Measurements from ENCODE around the gene HES3.

Gene HES3

DNA sequence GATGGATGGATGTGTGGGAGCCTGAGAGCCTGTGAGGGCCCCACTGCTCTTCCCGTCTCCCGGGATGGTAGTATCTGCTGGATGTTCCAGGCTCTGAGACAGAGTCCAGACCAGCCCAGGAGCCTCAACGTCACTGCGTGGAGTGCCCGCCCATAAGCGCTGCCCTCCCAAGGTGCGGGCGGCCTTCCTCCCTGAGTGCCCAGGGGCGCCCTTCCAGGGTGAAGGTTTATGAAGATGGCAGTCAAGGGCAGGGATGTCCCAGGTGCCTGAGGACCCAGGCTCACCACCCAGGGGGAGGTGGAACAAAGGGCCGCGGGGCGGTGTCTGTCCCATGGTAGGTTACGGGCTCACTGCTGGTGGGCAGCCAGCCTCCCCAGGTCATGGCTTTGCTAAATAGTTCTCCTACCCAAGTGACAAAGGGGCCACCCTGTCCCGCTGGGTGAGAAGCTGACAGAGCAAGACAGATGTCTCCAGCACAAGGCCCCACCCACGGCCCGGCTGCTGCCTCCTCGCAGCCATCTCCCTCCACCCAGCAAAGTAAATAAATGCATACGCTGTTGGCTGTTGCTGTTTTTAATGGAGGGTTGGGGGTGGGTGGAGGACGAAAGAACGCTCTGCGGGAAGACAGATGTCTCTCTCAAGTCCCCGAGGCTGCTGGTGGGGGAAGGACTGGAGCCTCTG, 25.9 kb downstream of the HES3 start:
- Mint-ChIP-seq H3K4me3 (no peak overlapping the region), H3K27ac (no peak overlapping the region), H3K9me3 (no peaks in the 10 kb centered on the region), H3K27me3 (no peaks in the 10 kb centered on the region), H3K4me1 (no peaks in the 10 kb centered on the region), H3K36me3 (no peaks in the 10 kb centered on the region)
- CTCF ChIA-PET: interaction anchor here (0.5 kb wide), 1 partner anchor 81 kb away, joined by 3 read pairs; no protein-coding TSS in a partner anchor
- no peak for DNase-seq

DNA sequence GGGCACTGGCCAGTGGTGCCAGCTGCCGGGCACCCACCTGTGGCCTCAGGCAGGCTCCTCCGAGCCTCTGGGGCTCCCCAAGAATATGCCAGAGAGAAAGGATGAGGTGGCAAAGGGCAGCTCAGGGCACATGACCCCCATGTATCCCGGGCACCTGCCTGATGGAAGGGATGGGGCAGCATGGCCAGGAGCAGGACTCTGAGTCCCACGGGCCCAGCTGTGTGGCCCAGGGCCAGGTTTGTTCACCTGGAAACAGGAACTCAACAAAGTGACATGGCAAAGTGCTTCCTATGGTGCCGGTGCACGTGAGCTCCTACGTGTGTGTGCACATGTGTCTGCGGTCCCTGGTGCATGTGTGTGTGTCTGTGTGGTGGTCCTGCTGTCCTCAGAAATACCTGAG, 26.4 kb downstream of the HES3 start:
- Mint-ChIP-seq H3K36me3 (no peaks in the 10 kb centered on the region), H3K4me3 (no peak overlapping the region), H3K9me3 (no peaks in the 10 kb centered on the region), H3K27ac (no peak overlapping the region), H3K27me3 (no peaks in the 10 kb centered on the region), H3K4me1 (no peaks in the 10 kb centered on the region)
- CTCF ChIA-PET: interaction anchor here (0.5 kb wide), 1 partner anchor 81 kb away, joined by 3 read pairs; no protein-coding TSS in a partner anchor
- no peak for DNase-seq

DNA sequence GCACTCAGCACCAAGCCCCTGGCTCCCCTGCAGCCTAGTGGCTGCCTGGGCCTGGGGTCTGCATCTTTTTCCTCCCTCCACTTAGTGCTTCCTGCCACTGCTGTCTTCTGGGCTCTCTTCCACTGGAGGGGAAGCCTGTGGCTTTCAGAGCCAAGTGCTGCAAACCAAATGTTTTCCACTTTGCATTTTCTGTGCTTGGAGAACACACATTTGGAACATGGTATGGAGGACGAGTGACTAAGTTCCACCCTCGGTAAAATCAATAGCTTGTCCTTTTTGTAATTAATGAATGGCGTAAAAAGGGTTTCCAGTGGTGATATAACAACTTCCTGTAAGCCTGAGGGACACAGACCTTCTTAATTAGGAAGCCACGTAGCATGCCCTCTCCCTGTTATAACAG, 27.0 kb downstream of the HES3 start:
- Mint-ChIP-seq H3K27ac (no peak overlapping the region), H3K36me3 (no peaks in the 10 kb centered on the region), H3K9me3 (no peaks in the 10 kb centered on the region), H3K4me3 (no peak overlapping the region), H3K4me1 (no peaks in the 10 kb centered on the region), H3K27me3 (no peaks in the 10 kb centered on the region)
- DNase-seq: no peak
- CTCF ChIA-PET: no interaction called here

DNA sequence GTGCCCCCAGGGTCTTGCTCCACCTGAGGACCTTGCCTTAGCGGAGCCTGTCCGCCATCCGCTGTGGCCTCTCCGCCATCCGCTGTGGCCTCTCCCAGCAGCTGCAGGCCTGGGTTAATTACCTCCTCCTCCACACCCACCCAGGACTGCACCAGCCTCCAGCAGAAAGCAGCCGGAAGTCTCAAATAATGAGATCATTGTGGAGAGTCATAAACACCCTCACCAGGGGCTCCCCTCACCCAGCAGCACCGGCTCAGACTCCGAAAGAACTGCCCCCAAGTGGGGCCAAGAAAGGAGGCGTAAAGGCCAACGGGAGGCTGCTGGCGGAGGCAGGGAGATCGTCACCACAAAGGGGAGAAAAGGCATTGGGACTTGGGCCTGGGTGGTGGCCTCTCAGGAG, 27.6 kb downstream of the HES3 start:
- CTCF ChIA-PET: no interaction called here
- H3K4me3 Mint-ChIP-seq: no peak overlapping the region
- no peaks in the 10 kb centered on the region for H3K27me3 Mint-ChIP-seq
- H3K36me3 Mint-ChIP-seq: no peaks in the 10 kb centered on the region
- no peaks in the 10 kb centered on the region for H3K9me3 Mint-ChIP-seq
- no peaks in the 10 kb centered on the region for H3K4me1 Mint-ChIP-seq
- DNase-seq: no peak
- H3K27ac Mint-ChIP-seq: no peak overlapping the region

DNA sequence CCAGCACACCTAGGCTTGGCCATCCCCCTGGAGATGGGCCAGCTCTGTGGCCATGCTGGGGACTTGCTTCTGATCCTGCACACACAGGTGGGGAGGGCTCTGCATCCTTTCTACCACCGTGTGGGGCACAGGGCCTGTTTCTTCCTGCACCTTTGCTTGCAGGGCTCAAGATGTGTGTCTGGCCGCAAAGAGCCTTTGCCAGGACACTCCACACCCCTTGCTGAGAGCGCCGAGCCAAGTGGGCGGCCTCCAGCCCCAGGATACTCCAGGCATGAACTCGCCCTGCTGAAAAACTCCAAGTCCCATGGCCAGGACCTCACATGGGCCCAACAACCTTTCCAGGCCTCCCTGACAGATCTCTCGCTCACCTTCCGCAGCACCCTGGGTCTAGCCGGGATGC, 28.5 kb downstream of the HES3 start:
- no peaks in the 10 kb centered on the region for H3K27me3 Mint-ChIP-seq
- no peak for DNase-seq
- no peaks in the 10 kb centered on the region for H3K4me1 Mint-ChIP-seq
- H3K27ac Mint-ChIP-seq: no peak overlapping the region
- CTCF ChIA-PET: no interaction called here
- H3K4me3 Mint-ChIP-seq: no peak overlapping the region
- no peaks in the 10 kb centered on the region for H3K36me3 Mint-ChIP-seq
- H3K9me3 Mint-ChIP-seq: no peaks in the 10 kb centered on the region

DNA sequence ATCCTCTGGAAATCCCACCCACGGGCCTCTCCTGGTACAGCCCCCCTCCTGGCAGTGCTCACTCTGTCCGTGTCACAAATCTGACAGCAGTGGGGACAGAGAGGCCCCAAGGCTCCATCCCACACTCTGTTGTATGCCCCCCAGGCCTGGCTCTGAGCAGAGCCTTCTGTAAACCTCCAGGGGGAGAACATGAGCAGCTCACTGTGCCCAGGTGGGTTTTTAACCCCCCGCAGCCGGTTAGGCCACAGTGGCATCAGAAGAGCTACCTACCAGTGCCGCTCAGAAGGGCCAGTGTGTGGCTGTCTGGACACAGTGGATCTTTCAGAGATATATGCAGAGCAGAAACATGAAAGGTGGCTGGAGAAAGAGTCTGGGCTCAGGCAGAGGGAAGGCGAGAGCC, 28.9 kb downstream of the HES3 start:
- H3K9me3 Mint-ChIP-seq: no peaks in the 10 kb centered on the region
- CTCF ChIA-PET: no interaction called here
- no peak for DNase-seq
- H3K4me1 Mint-ChIP-seq: no peaks in the 10 kb centered on the region
- no peak overlapping the region for H3K4me3 Mint-ChIP-seq
- no peaks in the 10 kb centered on the region for H3K36me3 Mint-ChIP-seq
- H3K27ac Mint-ChIP-seq: no peak overlapping the region
- H3K27me3 Mint-ChIP-seq: no peaks in the 10 kb centered on the region

DNA sequence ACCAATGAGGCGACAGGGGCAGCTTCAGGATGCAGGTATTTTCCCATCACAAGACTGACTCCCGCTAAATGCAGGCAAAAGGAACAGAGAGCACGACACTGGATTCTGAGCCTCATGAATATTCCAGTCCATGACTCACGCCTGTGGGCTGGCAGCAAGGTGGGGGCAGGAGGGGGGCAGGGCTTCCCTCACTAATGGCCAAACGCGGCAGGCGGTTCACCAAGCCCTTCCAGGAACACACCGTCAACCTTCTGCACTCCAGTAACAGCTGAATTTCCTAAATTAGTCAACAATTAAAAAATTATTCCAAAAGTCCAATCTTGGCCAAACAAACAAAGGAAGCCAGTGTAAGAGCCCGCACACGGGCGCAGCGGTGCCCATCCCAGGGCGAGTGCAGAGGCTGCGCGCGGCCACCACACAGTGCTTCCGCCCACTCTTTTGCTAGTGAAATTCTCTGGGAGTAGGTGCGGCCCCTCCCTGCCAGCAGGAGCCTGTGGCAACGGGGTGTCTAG, 29.5 kb downstream of the HES3 start:
- H3K27ac Mint-ChIP-seq: no peak overlapping the region
- no peaks in the 10 kb centered on the region for H3K36me3 Mint-ChIP-seq
- no peak overlapping the region for H3K4me3 Mint-ChIP-seq
- CTCF ChIA-PET: no interaction called here
- H3K4me1 Mint-ChIP-seq: no peaks in the 10 kb centered on the region
- no peaks in the 10 kb centered on the region for H3K27me3 Mint-ChIP-seq
- DNase-seq: no peak
- H3K9me3 Mint-ChIP-seq: no peaks in the 10 kb centered on the region

DNA sequence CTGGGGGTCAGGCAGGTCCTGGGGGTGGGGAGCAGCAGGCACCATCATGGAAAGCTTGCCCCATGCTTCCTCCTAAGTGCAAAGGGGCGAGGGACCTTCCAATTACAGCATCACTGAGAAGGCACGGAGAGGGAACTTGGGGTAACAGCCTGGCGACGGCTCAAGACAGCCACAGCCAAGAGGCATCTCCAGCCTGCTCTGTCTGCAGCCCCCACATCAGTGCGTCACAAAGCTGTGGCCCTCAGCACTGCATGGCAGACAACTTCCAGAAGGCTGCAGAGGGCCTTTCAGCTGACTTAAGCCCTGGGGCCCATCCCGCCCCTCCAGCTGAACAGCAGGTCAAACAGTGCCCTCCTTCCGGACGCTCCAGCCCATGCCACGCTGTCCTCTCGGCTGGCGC, 30.1 kb downstream of the HES3 start:
- Mint-ChIP-seq H3K4me1 (no peaks in the 10 kb centered on the region), H3K36me3 (no peaks in the 10 kb centered on the region), H3K9me3 (no peaks in the 10 kb centered on the region), H3K4me3 (no peak overlapping the region), H3K27ac (no peak overlapping the region), H3K27me3 (no peaks in the 10 kb centered on the region)
- DNase-seq: no peak
- CTCF ChIA-PET: no interaction called here

DNA sequence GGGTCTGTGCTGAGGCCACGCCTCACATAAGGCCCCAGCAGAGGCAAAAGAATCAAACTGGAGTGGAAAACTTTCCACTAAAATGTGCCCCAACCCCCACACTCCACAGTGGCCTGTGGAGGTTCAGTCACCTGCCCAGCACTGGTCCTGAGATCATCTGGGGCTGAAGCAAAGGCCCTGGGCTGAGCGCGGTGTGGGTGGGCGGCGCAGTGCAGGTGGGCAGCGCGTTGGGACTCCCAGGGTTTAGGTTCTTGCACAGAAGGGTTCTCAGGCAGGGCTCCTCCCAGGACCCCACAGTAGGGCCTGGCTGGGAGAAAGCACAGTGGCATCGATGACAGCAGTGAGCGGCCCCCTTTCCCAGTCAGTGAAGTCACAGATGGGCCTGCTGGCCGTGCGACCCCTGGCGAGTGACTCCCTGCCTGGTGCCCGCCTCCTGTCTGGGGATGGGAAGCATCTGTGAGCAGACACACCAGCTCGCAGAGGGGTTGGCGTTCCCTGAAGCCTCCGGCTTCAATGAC, 30.7 kb downstream of the HES3 start:
- Mint-ChIP-seq H3K9me3 (no peaks in the 10 kb centered on the region), H3K36me3 (no peaks in the 10 kb centered on the region), H3K4me1 (no peaks in the 10 kb centered on the region), H3K27ac (no peak overlapping the region), H3K27me3 (no peaks in the 10 kb centered on the region), H3K4me3 (no peak overlapping the region)
- CTCF ChIA-PET: no interaction called here
- DNase-seq: no peak

DNA sequence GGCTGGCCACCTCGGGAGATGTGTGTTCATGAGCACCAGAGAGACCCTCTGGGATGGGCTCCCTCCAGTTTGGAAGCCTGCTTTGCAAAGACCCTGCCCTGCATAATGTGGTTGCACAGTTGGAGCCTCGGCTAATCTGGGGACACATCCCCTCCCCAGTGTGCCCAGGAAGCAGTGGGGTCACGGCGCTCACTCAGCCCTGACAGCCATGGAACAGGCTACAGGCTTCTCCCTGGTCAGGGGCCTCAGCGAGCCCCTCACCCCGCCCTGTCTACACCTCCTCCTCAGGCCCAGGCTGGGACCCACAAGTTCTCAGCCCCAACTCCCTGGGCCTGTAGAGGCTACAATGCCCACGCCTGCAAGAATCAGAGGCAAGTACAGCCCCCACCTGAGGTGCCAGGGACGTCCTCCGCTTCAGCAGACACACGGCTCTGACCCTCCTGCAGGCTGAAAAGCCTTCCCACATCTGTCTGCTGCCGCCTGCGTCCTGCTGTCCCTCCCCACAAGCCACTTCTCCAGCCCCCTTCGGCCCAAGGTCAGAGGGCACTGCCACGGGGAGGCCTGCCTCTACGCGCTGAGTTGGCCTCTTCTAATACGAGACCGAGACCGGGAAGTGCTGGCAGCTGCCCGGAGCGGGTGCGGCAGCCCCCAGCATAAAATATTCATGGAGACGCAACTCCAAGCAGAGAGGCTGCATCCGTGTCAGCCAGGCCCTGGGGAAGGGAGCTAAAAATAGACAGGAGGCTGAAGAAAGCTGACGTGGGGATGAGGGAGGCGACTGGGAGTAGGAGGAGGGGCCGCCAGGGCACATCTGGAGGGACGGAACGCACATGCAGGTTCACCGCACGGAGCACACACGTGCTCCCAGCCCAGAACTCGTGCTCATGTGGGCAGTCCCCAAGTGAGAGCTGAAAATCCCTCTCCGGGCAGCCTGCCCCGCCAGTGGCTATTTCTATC, 32.1 kb downstream of the HES3 start:
- no peaks in the 10 kb centered on the region for H3K27me3 Mint-ChIP-seq
- no peak overlapping the region for H3K4me3 Mint-ChIP-seq
- H3K27ac Mint-ChIP-seq: no peak overlapping the region
- H3K4me1 Mint-ChIP-seq: no peaks in the 10 kb centered on the region
- CTCF ChIA-PET: no interaction called here
- H3K9me3 Mint-ChIP-seq: no peaks in the 10 kb centered on the region
- H3K36me3 Mint-ChIP-seq: no peaks in the 10 kb centered on the region
- DNase-seq: no peak

DNA sequence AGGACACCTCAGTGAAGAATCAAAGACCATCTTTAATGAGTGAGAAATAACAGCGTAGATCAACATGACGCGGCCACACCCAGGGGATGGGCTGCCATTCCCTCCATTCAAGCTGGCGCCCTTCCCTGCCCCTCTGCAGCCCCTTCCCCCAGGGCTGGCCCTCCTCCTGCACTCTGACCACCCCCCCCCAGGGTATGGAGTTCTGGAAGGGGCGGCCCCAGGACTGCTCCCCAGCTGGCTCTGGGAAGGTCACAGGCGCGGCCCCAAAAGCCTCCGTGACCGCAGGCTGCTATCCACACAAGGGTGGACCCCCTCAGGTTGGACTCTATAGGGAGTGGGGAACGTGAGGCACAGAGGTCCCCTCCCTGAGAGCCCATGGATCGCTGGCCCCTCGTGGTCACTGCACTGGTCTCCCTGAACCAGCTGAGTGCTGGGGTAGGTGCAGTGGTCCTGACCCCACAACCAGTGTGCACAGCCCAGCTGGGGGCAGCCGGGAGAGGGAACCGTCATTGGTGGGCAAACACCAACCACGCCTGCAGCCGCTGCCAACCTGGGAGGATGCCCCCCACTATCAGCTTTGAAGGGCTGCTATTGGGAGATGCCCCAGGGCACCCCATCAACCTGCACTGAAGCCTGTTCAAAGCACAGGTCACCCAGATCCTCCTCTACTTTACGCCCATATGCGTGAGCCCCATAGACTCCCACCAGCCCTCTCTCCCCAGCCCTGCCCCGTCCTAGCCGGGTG, 33.0 kb downstream of the HES3 start:
- CTCF ChIA-PET: no interaction called here
- H3K36me3 Mint-ChIP-seq: no peaks in the 10 kb centered on the region
- no peak overlapping the region for H3K4me3 Mint-ChIP-seq
- H3K4me1 Mint-ChIP-seq: no peaks in the 10 kb centered on the region
- H3K27me3 Mint-ChIP-seq: no peaks in the 10 kb centered on the region
- H3K27ac Mint-ChIP-seq: no peak overlapping the region
- H3K9me3 Mint-ChIP-seq: no peaks in the 10 kb centered on the region
- DNase-seq: no peak

DNA sequence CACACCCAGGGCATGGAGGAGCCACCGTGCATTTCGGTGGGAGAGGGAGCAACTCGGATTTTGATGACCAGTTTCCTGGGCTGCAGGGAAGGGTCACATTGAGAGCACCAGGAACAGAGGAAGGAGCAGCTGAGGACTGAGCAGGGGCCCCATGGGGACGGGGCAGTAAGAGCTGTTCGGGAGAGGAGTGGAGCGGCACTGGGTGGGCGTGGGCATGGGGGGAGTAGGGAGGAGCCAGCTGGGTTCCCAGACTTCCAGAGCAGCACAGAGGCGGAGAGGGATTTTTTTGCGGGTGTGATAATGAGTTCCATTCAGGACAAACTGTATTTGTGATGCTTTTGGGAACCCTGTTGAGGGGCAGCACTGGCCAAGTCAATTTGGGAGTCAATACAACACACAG, 34.3 kb downstream of the HES3 start:
- CTCF ChIA-PET: no interaction called here
- no peak overlapping the region for H3K27ac Mint-ChIP-seq

DNA sequence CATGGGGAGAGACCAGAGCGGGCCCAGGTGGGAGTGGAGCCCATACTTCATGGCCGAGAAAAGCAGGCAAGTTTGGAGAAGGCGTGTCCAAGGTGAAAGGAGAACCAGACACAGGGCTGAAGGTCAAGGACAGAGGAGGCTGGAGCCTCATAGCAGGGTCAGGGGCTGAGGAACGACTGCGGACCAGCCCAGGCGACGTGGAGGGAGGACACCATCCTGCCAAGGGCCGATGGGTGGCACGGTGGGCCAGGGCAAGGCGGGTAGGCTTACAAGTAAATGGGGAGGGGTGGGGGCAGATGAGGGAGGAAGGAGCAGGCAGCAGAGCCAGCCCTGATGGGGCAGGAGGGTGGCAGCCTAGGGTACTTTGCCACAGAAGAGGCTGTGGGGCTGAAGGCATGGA, 35.1 kb downstream of the HES3 start:
- Mint-ChIP-seq H3K27ac (no peak overlapping the region), H3K27me3 (no peaks in the 10 kb centered on the region), H3K4me3 (no peak overlapping the region), H3K4me1 (no peaks in the 10 kb centered on the region), H3K36me3 (no peaks in the 10 kb centered on the region), H3K9me3 (no peaks in the 10 kb centered on the region)
- no peak for DNase-seq
- CTCF ChIA-PET: no interaction called here

More for the DNA sequence above, 34.3 kb downstream of the HES3 start:
- no peak overlapping the region for H3K4me3 Mint-ChIP-seq
- H3K9me3 Mint-ChIP-seq: no peaks in the 10 kb centered on the region
- no peak for DNase-seq
- H3K36me3 Mint-ChIP-seq: no peaks in the 10 kb centered on the region
- no peaks in the 10 kb centered on the region for H3K27me3 Mint-ChIP-seq
- no peaks in the 10 kb centered on the region for H3K4me1 Mint-ChIP-seq

DNA sequence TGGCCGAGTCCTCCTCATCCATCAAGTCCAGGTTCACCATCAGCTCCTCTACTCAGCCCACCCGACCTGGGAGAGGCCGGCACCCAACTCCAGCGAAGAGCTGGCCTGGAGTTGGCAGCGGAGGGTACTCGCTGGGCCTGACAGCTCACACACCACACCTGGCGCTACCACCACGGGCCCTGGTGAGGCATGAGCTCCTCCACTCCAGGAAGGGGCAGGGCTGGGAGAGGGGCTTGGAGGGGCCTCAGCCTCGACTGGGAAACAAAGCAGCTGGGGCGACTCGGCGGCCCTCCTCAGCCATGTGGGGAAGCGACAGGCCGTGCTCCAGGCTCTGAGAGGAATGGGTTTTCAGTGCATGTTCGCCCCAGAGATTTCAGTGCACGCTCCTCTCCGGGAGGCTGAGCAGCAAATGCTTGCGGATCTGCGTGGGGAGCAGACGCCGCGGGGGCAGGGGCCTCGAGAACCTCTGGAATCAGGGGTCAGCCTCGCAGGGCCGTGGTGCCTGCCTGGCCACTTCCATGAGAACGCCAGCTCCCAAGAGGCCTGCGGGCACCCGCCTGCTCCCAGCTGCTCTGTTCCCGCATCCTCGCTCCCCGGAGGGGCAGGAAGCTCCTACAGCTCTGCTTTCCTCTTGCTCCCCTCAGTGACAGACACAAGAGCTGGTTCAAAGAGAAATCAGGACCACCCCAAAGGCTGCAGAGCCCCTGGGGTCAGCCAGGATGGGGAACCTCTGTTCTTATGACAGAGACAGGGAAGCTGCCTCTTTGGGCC, 35.8 kb downstream of the HES3 start:
- H3K36me3 Mint-ChIP-seq: no peaks in the 10 kb centered on the region
- no peaks in the 10 kb centered on the region for H3K9me3 Mint-ChIP-seq
- CTCF ChIA-PET: interaction anchor here (1.2 kb wide), 1 partner anchor 125 kb away, joined by 4 read pairs; no protein-coding TSS in a partner anchor
- no peaks in the 10 kb centered on the region for H3K4me1 Mint-ChIP-seq
- H3K27ac Mint-ChIP-seq: no peak overlapping the region
- no peak overlapping the region for H3K4me3 Mint-ChIP-seq
- no peak for DNase-seq
- H3K27me3 Mint-ChIP-seq: no peaks in the 10 kb centered on the region

Data from activated naive CD4-positive, alpha-beta T cell treated with anti-CD3 and anti-CD28 coated beads, Interleukin-2, amount 10 ng/mL, durations not matched to agents 7 days and 5 days (primary cell).